A172 (cell line): ENCODE measurements around the gene HIRA. TPM values are rescaled to one million over a fixed set of nuclear protein-coding genes. Genes with fewer than 3 reads are reported as not detected.
"Not testable (repeated sequence)": the region's sequence is repeated elsewhere in the genome, so short reads cannot be mapped to it uniquely, and the experiment has no call there.

Experiments
- DNase-seq: peaks from one replicate; pipeline ENCODE4 v3.0.0-alpha.2; 2015; ENCODE audit warnings: low spot score
- total RNA-seq: library from RNA; depleted of rRNA; stranded (reverse); fragments of >200 nt; shearing (Covaris generic); gene quantifications from 2 replicates; pipeline ENCODE4 v1.2.3, GENCODE V29; 2014

Gene HIRA
- total RNA-seq, 1 experiment from 2014 or later: 11.7 TPM

DNA sequence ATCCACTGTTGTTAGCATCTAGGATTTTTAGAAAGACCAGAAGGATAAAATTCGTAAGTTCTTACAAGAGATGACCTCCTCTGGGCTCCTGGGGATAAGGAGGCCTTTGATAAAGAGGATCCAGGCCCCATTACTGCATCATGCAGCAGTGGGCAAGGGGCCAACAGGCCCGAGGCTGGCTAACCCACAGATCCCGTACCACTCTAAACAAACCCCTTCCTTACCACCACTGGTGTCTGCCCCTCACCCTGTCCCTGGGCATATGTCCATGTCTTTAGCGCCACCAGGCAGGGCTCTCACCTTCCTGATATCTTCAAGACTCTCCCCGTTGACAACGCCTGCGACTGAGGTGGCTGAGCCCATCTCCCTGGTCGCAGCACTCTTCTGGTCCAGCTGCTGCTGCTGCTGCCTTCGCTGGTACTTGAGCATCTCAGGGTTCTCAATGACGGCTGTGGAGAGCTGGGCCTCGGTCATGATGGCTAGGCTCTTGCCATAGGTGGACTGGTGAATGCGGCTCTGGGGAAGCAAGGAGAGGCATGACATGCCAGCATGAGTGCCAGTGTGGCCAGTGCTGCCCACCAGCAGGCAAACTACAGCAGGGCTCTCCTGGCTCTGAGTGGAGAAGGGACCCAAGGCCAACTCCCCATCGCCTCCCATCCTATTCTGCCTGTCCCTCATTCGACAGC is 46.2 kb downstream of the HIRA start:
- no peak for DNase-seq

DNA sequence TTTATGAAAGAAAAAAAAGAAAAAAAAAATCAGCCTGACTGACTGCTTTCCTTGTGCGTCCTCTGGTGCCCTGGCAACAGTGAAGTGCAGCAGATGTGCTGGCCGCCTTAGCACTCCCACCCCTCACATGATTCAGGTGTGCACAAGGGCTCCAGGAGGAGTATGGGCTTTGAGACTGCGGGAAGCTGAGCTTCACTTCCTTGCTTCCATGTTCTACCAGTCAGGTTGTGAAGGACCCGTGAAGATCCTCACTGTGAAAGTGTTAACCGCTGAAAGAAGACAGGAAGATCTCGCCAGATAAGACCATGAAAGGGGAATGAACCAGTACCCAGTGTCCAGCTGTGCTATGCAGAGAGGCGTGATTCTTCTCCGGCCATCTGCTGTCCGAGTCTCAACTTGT is 48.2 kb downstream of the HIRA start:
- no peak for DNase-seq

DNA sequence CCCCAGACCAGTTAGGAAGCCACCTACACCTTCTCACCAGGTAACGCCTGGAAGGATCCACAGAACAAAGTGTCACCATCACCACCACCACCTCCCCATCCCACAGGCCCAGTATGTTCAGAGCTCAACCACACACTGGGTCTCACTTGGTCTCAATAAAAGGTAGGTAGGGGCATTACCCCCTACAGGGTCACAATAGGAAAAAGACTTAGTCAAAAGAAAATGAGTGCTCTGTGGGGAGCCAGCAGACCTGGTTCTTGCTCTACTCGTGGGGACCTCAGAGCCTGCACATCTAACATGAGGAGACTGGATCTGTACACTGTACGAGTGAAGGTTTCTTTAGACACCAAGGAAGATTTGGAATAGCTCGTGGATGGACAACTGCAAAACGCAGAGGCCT is 49.3 kb downstream of the HIRA start:
- no peak for DNase-seq

DNA sequence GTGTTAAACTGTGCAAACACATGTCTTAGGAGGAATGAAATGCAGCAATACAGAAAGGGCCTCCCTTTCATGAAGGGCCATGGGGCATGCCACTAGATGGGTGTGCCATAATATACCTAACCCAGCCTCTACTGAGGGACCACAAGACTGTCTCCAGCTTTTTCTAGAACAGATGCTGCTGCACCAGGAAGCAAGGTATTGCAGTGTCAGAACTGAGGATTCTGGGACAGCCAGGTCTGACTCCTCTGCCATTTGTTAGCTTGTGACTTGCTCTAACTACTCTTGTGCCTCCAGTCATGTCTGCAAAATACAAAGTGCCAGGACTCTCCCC is 53.2 kb downstream of the HIRA start:
- no peak for DNase-seq

DNA sequence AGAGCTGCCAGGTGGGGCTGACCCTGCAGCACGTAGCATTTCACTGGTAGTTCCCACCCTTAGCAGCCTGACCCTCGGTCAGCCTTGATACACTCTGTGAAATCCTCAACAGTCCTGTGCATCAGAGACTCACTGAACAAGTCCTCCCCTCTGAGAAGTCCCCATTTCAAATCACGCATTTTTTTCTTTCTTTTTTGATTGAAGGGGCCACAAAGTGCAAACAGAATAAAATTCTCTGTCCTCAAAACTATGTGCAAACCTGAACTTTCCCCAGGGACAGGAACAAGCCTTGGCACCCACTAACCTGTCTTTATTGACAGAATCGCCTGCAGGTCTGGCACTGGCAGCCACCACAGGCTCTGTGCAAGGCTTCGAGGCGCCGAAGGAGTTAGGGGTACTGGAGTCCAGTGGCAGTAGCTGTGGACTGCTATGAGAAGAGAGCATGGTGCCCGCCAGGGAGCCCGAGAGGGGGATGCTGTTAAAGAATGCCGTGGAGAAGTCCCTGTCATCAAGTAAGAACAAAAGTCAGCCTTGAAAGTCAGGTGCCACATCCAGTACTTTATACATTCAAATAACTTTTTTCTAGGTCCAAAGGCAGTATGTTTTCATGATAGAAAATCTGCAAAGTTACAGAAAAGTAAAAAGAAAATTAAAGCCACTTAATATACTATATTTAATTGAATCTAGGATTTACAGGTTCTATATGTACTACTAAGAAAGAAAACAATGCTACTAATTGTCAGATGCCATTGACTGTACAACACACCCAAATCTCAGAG is 53.8 kb downstream of the HIRA start:
- DNase-seq: no peak

DNA sequence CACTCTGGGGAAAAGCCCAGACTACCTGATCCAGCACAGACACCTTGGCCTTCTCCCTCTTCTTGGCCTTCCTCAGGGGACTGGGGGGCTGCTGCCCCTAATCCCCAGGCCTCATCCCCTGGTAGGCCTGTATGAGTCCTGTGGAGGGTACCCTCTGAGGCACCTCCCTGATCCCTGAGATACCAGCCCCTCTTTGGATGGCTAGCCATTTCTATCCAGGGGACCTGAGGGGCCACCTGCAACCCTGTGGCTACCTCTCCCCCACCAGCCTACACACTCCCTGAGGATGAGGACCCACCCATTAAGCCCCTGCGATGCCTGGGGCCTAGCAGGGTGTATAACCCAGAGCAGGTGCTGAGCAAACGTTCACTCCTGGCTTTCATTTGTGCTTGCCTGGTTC is 54.6 kb downstream of the HIRA start:
- DNase-seq: no peak

DNA sequence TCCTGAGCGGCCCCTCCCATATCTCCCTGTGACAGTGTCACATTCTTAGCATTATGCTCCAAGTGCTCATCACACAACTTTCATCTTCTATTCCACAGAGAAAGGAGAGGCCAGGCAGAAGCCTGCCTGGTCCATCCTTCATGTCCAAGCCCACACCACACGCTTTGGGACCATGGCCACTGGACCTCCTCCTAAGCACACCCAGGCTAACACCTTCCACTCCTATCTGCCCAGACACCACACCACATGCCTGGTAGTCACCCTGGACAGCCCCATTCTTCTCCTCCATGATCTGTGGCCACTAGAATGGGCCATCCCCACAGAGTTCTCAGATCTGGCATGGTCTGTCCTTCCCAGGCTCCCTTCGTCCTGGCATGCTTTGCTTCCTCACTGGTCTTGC is 55.3 kb downstream of the HIRA start:
- no peak for DNase-seq

DNA sequence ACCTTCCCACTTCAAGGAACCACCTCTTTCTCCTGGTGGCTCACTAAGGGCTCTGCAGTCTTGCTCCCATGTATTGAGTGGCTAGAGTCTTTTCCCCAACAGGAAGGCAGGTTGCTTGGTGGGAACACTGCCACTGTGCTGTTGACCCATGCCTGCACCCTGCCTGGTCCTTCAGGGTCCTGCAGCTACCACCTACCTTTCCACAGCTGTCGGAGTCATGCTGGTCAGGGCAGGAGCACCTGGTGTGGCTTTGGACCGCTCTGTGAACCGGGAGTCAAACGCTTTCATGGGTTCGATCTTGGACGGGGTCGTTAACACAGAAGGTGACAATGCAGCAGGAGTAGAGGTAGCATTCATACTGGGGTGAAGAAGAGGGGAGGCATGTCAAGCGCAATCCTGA is 56.1 kb downstream of the HIRA start:
- no peak for DNase-seq

DNA sequence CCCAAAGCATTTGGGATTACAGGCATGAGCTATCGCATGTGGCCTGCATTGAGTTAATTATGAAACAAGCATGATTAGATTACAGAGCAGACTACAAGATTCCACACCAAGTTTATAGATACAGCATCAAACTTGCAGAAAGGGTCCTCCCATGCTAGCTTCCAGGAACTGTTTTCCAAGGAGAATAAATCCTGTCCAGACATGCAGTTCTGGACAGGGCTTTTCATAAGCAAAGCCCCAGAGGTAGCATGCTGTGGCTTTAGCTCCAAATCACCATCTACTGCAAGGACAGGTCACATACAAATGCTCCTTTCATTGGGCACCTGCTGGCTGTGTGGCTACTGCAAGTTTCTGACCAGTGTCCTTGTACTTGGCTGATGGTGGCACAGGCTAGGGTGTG is 57.1 kb downstream of the HIRA start:
- no peak for DNase-seq

DNA sequence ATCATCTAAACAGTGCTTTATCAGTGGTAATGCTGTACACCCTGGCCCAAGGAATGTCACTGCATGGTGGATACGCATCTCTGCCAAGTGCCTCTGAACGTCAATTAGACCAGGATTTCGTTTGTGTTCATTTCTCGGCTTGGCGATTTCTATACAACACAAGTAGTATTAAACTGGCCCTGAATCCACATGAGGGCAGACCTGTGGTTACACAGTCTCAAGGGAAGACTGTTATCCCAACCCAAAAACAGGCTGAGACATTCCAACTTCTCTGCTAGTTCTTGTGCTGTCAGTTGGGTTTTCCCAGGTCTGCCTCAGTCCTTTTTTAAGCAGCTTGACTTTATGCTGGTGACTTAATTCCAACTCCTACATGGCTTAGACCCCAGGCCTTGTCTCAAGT is 58.1 kb downstream of the HIRA start:
- DNase-seq: no peak

DNA sequence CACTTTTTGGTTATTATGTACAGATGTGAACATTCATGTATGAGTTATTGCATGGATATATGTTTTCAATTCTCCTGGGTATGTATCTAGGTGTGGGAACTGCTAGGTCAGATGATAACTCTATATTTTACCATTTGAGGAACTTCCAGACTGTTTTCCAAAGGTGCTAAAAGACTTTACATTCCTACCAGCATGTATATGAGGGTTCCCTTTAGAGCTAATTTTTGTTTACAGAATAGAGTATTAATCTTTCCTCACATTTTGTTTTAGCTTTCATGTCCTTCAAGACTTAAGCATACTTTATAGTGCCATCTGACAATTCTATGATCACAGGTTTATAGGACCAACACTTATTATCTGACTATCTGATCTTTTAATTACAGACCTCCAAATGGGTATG is 59.6 kb downstream of the HIRA start:
- DNase-seq: no peak

DNA sequence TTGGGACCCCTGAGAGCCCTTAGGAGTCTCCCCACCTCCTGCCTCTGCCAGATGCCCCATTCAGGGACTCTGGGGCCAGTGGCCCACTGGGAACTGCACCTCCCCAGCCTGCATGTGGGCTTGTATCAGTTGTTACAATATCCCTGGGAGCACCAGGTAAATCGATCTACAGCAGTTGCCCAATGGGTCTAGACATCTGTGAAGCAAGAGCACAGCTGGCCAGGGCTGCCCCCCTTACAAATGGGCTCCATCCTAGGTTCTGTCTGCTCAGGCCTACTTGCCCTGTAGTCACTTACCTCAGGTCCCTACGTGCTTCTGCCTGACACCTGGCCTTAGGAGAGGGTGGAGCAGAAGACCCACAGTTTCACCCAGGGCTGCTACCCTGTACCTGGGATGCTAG is 62.7 kb downstream of the HIRA start:
- DNase-seq: no peak

DNA sequence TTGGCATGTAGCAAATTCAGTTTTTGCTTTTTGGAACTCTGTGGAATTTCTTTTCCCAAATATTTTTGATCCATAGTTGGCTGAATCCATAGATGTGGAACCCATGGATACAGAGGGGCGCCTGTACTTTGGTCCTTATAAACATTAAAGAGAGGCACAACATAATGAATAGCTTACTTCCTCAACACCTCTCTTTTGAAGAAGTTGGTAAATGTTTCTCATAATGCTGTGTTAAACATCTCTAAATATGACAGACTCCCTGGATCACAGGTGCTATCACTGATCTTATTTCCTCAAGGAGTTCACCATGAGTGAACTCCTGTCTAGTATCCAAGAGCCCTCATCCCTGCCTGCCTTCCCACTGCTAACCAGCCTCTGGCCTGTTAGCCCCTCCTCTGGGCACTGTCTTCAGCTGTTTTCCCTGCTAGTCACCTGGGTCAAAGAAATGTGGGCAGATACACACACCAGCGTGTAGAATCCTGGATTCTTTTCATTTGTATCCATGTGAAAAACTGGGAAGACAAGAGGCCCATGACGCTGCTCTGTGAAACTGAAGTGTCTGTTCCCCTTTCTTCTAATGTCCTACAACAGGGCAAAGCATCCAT is 63.7 kb downstream of the HIRA start:
- no peak for DNase-seq

DNA sequence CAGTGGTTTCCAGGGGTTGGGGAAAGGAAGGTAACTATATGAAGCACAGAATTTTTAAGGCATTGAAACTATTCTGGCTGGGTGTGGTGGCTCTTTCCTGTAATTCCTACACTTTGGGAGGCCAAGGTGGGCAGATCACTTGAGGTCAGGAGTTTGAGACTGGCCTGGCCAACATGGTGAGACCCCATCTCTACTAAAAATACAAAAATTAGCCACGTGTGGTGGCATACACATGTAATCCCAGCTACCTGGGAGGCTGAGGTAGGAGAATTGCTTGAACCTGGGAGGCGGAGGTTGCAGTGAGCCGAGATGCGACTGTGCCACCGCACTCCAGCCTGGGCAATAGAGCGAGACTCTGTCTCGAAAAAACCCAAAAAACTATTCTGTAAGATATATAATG is 68.0 kb downstream of the HIRA start:
- DNase-seq: not testable (repeated sequence)

DNA sequence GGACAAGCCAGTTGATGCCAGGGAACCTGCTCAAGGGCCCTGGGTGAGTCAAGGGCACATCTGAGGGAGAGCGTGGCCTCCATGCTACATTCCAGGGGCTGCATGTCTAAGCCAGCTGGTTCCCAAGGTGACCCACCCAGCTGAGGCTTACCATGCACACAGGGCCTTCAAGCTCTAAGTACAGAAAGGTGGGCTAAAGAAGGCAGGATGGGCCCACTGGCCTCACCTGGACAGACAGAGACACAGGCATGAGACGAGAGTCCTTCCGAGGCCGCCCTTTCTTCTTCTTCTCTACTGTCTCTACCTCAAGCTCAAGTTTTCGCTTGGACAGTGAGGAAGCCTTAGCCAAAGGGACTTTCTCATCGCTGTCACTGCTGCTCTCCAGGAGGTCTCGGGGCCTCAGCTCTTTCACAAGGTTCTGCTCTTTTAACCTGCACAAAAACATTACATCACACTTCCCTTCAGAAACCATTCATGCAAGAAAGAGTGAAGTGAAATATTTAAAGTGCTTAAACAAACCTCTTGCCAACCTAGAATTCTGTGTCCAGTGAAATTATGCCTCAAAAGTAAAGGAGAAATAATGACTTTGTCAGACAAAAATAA is 69.9 kb downstream of the HIRA start:
- no peak for DNase-seq

DNA sequence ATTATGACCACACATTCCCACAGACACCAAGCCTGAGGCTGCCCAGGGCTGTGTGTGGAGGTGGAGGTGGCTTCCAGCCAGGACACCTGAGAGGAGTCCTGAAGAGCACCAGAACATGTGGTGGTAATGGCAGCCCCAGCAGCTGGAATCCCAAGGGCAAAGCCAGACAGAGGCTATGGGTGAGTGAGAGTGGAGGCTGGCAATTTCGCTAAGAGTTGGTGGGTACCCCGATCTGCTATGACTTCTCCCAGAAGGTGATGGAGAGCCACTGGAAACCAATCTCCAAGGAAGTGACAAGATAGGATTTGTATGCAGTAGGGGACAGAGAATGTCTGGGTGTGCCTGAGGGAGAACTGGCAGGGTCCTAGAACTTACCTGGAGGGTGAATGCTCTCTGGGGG is 70.7 kb downstream of the HIRA start:
- DNase-seq: no peak

DNA sequence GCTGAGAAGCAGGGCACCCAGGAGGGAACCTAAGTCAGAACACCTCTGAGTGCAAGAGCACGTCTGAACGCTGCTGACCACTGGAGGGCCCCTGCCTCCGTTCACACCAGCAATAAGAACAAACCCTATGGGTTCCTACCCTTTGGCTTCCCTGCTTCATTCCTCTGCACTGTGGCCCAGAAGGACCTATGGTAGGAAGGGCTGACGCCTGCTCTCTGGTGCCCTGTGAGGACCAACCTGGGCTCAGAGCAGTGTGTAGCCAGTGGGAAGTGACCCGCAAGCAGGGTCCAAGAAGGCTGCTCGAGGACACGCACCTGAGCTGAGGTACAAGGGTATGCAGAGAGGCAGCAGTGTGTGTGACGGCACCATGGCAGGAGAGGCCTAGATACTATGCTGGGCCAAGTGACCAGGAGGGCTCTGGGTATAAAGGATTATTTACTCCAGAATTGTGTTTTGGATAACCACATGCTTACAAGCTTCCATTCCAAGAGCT is 71.2 kb downstream of the HIRA start:
- DNase-seq: no peak

DNA sequence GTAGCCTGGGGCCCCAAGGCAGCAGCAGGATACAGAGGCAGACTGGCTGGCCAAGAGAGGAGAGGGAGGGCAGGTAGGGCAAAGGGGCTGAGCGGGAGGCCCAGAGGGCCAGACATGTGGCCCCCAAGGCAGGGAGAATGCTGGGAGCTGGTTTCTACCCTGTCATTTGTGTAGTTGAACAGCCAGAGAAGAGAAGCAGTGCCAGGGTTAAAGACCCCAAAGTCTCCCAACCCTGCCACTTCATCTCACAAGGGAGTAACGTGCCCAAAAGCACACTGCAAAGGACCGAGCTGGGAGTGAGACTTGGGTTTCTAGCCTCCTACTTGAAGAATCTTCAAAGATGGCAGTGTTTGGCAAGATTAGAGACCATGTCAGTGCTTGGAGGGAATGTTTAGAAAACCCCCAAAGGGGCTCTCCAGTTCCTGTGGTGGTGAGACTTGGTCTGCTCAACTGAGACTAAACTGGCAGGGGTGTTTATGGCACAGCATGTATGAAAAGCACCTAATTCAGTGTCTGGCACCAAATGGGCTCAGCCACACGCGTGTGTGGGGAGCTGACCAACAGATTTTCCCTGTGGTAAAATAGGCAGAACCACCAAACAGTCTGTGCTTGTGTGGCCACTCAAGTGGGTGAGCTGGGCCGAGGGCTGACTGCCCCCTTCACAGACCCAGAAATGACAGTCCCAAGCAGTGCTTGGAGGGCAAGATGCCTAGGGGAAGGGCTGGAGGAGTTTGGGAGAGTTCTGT is 71.8 kb downstream of the HIRA start:
- no peak for DNase-seq

DNA sequence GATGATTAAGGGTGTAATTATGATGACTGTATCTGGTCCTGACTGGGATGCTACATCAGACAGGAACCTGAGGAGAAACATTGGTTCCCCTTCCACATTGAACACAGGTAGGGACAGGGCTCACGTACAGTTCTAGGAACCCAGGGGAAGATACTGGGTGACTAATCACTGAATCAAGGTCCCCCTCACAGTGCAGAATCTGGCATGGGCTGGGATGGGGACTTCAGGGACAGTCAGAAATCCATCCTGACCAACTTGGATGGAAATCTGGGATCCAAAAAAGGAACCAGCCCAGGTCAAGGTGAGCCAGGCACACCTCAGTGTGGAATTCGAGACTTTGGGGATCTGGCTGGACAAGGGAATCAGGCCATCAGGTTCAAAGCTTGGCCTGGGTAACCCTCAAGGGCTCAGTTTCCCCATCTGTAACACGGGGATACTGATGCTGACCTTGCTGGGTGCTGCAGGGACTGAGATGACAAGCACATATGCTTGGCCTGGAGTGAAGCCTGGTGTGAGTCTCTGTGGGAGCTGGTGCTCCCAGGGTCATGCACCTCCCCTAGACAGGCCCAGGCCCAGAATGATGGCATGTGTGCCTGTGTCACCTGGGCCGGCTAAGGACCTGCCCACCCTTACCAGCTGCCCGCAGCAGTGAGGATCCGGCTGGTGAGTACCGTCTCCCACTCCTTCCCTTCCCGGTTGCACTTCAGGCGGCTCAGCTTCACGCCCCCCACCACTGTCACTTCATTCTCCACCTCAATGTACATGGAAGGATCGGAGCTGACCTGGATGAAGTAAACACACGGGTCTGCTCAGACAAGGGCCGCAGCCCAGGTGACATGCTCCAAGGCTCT is 72.6 kb downstream of the HIRA start:
- DNase-seq: no peak

DNA sequence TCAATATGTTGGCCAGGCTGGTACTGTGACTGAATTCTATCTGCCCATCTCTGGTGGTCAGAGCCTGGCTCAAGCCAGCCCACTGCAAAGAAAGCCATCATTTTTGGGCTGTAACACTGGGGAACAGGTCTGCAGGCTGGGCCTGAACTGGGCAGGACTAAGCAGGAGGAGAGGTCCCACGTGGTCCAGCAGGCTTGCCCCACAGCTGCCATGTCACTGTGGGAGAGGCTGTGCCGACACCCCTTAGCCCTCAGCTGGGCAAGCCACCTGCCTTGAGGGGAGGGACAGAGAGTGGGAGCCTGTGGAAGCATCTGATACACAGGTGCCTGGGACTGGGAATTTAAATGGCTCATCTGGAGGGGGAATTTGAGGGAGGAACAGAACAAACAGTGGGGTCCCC is 73.3 kb downstream of the HIRA start:
- no peak for DNase-seq
